Chondrocyte (in vitro differentiated cells): ENCODE measurements around the gene FAM151A. TPM values are rescaled to one million over a fixed set of nuclear protein-coding genes. Genes with fewer than 3 reads are reported as not detected.

Experiments
- DNase-seq: peaks from one replicate; pipeline ENCODE4 v3.0.0; 2021; ENCODE audit warnings: mixed read lengths, low spot score
- H3K27ac Mint-ChIP-seq: one replicate; pipeline ENCODE4 v1.8.0; 2021; ENCODE audit warnings: mild to moderate bottlenecking, moderate library complexity, mixed read lengths; ENCODE audit not compliant: unreplicated experiment
- H3K27me3 Mint-ChIP-seq: 2 replicates; pipeline ENCODE4 v1.8.0; 2021; ENCODE audit warnings: low read depth, mixed read lengths
- H3K36me3 Mint-ChIP-seq: 2 replicates; pipeline ENCODE4 v1.8.0; 2021; ENCODE audit warnings: low read depth, mixed read lengths
- H3K4me1 Mint-ChIP-seq: 2 replicates; pipeline ENCODE4 v1.8.0; 2021; ENCODE audit warnings: low read depth, mild to moderate bottlenecking, mixed read lengths
- H3K4me3 Mint-ChIP-seq: one replicate; pipeline ENCODE4 v1.8.0; 2021; ENCODE audit warnings: mild to moderate bottlenecking, moderate library complexity, mixed read lengths; ENCODE audit not compliant: unreplicated experiment
- H3K9me3 Mint-ChIP-seq: 2 replicates; pipeline ENCODE4 v1.8.0; 2021; ENCODE audit warnings: low read depth, mixed read lengths
- total RNA-seq: library from RNA; stranded (reverse); gene quantifications from 3 replicates; pipeline ENCODE4 v1.2.1, GENCODE V29; 2021
- TF ChIP-seq, protein P1 (sequence below): fragments of 200-600 bp; sonication (generic); IDR thresholded peaks from 2 replicates; pipeline ENCODE4 v1.5.0; 2021; ENCODE audit warnings: antibody characterized with exemption, mild to moderate bottlenecking, moderate library complexity

The FAM151A gene
- total RNA-seq, 1 donor from 2014 or later, result not detected

DNA sequence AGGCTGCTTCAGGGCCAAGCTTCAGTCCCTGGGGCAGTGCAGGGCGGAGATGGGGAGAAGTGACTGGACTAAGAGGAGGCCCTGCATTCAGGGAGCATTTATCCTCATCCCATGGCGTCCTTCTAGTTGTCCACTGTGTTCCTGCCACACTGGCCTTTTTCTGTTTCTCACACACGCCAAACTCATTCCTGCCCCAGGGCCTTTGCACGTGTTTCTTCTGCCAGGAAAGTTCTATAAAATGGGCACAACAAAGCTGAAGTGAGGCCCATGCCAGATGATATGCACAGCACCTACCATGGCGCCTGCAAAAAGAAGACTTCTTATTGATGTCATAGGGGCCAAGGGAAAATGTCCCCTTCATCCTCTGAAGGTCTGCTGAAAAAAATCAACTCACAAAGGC lies 42.5 kb upstream of the FAM151A start:
- Mint-ChIP-seq H3K9me3 (no peaks in the 10 kb centered on the region), H3K4me3 (no peak overlapping the region), H3K4me1 (no peaks in the 10 kb centered on the region), H3K27ac (no peak overlapping the region), H3K27me3 (peaks cover 1% of the 10 kb centered on the region), H3K36me3 (no peaks in the 10 kb centered on the region)
- DNase-seq, result no peak
- TF ChIP-seq, protein P1, sequence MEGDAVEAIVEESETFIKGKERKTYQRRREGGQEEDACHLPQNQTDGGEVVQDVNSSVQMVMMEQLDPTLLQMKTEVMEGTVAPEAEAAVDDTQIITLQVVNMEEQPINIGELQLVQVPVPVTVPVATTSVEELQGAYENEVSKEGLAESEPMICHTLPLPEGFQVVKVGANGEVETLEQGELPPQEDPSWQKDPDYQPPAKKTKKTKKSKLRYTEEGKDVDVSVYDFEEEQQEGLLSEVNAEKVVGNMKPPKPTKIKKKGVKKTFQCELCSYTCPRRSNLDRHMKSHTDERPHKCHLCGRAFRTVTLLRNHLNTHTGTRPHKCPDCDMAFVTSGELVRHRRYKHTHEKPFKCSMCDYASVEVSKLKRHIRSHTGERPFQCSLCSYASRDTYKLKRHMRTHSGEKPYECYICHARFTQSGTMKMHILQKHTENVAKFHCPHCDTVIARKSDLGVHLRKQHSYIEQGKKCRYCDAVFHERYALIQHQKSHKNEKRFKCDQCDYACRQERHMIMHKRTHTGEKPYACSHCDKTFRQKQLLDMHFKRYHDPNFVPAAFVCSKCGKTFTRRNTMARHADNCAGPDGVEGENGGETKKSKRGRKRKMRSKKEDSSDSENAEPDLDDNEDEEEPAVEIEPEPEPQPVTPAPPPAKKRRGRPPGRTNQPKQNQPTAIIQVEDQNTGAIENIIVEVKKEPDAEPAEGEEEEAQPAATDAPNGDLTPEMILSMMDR, result no peak

DNA sequence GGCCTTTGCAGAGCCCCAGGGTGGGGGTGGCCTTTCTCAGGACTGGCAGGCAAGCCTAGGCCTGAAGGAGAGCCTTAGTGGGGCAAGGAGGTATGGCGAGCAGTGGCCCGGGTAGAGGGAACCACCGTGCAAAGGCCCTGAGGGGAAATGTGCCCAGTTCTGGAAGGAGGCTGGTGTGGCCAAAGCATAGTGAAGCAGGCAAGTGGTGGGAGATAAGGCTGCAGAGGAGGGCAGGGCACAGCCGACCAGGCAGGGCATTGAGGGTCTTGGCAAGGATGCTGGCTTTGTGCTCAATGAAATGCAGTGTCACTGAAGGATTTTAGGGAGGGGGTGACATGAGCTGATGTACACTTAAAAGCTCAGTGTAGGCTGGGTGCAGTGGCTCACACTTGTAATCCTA lies 41.0 kb upstream of the FAM151A start:
- TF ChIP-seq, protein P1, result no peak
- Mint-ChIP-seq H3K36me3 (no peaks in the 10 kb centered on the region), H3K4me1 (no peaks in the 10 kb centered on the region), H3K4me3 (no peak overlapping the region), H3K9me3 (peaks cover 5% of the 10 kb centered on the region), H3K27ac (no peak overlapping the region), H3K27me3 (peaks cover 1% of the 10 kb centered on the region)
- DNase-seq, result no peak

DNA sequence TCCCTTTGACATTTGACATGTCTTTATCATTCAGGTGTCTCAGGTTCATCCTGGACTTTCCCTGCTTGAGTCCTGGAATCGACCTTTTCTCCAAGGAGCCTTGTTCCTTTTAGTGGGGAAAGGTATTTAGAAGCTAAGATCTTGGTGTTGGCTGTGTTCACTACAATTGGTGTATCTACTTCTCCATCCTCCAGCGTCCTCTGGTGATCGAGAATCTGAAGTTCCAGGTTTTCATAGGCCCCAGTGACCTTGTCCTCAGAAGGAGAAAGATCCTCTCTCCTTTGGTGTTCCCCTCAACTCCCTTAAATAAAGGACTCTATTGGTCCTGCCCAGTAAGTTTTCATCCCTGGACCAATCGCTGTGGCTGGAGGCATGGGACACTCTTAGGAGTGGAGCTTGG lies 40.4 kb upstream of the FAM151A start:
- H3K27ac Mint-ChIP-seq, result no peak overlapping the region
- no peaks in the 10 kb centered on the region for H3K36me3 Mint-ChIP-seq
- DNase-seq, result no peak
- peaks cover 6% of the 10 kb centered on the region for H3K9me3 Mint-ChIP-seq
- TF ChIP-seq, protein P1, result no peak
- no peaks in the 10 kb centered on the region for H3K4me1 Mint-ChIP-seq
- no peak overlapping the region for H3K4me3 Mint-ChIP-seq
- H3K27me3 Mint-ChIP-seq, result peaks cover 1% of the 10 kb centered on the region

DNA sequence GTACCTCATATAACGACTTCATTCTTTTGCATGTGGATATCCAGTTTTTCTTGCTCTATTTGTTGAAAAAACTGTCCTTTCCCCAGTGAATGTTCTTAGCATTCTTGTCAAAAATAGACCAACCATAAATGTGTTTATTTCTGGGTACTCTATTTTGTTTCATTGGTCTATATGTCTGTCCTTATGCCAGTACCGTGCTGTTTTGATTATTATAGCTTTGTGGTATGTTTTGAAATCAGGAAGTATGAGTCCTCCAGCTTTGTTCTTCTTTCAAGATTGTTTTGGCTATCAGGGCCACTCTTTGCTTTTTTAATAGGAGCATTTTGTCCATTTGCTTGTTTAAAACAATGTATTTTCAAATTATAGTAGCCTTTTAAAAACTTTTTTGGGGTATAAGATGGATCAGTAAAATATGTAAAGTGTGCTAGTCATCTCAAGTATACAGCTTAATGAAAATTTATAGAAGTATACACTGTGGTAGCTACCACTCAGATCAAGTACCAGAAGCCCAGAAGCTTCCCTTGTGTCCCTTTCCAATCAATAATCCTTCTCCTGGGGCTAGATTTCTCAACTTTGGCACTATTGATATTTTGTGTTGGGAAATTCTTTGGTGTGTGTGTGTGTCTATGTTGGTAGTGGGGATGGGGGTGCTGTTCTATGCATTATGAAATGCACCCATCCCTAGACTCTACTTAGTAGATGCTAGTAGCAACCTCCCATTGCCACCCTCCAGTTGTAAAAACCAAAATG lies 35.0 kb upstream of the FAM151A start:
- peaks cover 3% of the 10 kb centered on the region for H3K36me3 Mint-ChIP-seq
- H3K27me3 Mint-ChIP-seq, result no peaks in the 10 kb centered on the region
- H3K4me3 Mint-ChIP-seq, result no peak overlapping the region
- H3K9me3 Mint-ChIP-seq, result peaks cover 16% of the 10 kb centered on the region
- H3K4me1 Mint-ChIP-seq, result no peaks in the 10 kb centered on the region
- TF ChIP-seq, protein P1, result no peak
- no peak overlapping the region for H3K27ac Mint-ChIP-seq
- DNase-seq, result no peak

DNA sequence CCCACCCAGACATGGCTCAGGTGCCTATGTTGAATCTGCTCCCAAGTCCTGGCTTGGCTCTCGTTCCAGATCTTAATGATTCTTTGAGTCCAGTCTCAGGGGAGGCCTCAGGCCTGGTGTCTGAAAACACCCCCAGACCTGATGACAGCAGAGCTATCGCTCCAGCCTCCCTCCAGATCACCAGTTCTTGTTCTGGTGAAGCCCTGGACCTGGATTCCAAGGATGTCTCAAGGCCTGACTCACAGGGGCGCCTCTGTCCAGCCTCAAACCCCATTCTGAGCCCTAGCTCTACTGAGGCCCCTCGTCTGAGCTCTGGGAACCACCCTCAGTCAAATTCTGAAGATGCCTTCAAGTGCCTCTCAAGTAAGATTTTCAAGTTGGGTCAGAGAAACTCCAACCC lies 29.7 kb upstream of the FAM151A start:
- H3K4me1 Mint-ChIP-seq, result no peaks in the 10 kb centered on the region
- DNase-seq, result no peak
- H3K27me3 Mint-ChIP-seq, result peaks cover 28% of the 10 kb centered on the region
- H3K27ac Mint-ChIP-seq, result no peak overlapping the region
- no peak overlapping the region for H3K4me3 Mint-ChIP-seq
- peaks cover 3% of the 10 kb centered on the region for H3K9me3 Mint-ChIP-seq
- peaks cover 4% of the 10 kb centered on the region for H3K36me3 Mint-ChIP-seq
- TF ChIP-seq, protein P1, result no peak
